Chondrocyte (in vitro differentiated cells): Measurements from ENCODE around the gene CHM. TPM values are rescaled to one million over a fixed set of nuclear protein-coding genes. Genes with fewer than 3 reads are reported as not detected.
"Not testable (repeated sequence)": the region's sequence is repeated elsewhere in the genome, so short reads cannot be mapped to it uniquely, and the experiment has no call there.

Source experiments
- DNase-seq: peaks from one replicate; pipeline ENCODE4 v3.0.0; 2021; ENCODE audit warnings: mixed read lengths, low spot score
- H3K27ac Mint-ChIP-seq: one replicate; pipeline ENCODE4 v1.8.0; 2021; ENCODE audit warnings: mild to moderate bottlenecking, moderate library complexity, mixed read lengths; ENCODE audit not compliant: unreplicated experiment
- H3K27me3 Mint-ChIP-seq: 2 replicates; pipeline ENCODE4 v1.8.0; 2021; ENCODE audit warnings: low read depth, mixed read lengths
- H3K36me3 Mint-ChIP-seq: 2 replicates; pipeline ENCODE4 v1.8.0; 2021; ENCODE audit warnings: low read depth, mixed read lengths
- H3K4me1 Mint-ChIP-seq: 2 replicates; pipeline ENCODE4 v1.8.0; 2021; ENCODE audit warnings: low read depth, mild to moderate bottlenecking, mixed read lengths
- H3K4me3 Mint-ChIP-seq: one replicate; pipeline ENCODE4 v1.8.0; 2021; ENCODE audit warnings: mild to moderate bottlenecking, moderate library complexity, mixed read lengths; ENCODE audit not compliant: unreplicated experiment
- H3K9me3 Mint-ChIP-seq: 2 replicates; pipeline ENCODE4 v1.8.0; 2021; ENCODE audit warnings: low read depth, mixed read lengths
- total RNA-seq: library from RNA; stranded (reverse); gene quantifications from 3 replicates; pipeline ENCODE4 v1.2.1, GENCODE V29; 2021
- TF ChIP-seq, protein P1 (sequence below): fragments of 200-600 bp; sonication (generic); IDR thresholded peaks from 2 replicates; pipeline ENCODE4 v1.5.0; 2021; ENCODE audit warnings: antibody characterized with exemption, mild to moderate bottlenecking, moderate library complexity

The CHM gene
- total RNA-seq, 1 donor from 2014 or later = 55.1 TPM

DNA sequence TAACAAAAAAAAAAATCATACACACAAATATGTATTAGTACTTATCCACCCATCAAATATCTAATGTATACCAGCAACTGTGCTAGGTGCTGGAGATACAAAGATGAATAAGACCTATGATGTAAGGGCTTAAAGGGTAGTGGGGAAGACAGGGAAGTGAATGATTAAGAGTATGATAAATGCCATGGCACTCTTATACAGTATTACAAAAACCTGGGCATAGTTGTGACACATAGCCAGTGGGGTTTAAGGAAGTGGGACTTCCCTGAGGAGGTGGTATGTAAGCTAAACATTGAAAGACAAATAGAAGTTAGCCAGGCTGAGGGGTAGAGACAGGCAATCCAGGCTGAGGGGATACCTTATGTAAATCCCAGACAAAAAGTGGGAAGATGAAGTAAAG lies 23.5 kb downstream of the CHM start:
- peaks cover 7% of the 10 kb centered on the region for H3K36me3 Mint-ChIP-seq
- peaks cover 15% of the 10 kb centered on the region for H3K4me1 Mint-ChIP-seq
- no peak overlapping the region for H3K4me3 Mint-ChIP-seq
- H3K9me3 Mint-ChIP-seq = no peaks in the 10 kb centered on the region
- TF ChIP-seq, protein P1, sequence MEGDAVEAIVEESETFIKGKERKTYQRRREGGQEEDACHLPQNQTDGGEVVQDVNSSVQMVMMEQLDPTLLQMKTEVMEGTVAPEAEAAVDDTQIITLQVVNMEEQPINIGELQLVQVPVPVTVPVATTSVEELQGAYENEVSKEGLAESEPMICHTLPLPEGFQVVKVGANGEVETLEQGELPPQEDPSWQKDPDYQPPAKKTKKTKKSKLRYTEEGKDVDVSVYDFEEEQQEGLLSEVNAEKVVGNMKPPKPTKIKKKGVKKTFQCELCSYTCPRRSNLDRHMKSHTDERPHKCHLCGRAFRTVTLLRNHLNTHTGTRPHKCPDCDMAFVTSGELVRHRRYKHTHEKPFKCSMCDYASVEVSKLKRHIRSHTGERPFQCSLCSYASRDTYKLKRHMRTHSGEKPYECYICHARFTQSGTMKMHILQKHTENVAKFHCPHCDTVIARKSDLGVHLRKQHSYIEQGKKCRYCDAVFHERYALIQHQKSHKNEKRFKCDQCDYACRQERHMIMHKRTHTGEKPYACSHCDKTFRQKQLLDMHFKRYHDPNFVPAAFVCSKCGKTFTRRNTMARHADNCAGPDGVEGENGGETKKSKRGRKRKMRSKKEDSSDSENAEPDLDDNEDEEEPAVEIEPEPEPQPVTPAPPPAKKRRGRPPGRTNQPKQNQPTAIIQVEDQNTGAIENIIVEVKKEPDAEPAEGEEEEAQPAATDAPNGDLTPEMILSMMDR = no peak
- H3K27me3 Mint-ChIP-seq = no peaks in the 10 kb centered on the region
- H3K27ac Mint-ChIP-seq = no peak overlapping the region
- DNase-seq = no peak

DNA sequence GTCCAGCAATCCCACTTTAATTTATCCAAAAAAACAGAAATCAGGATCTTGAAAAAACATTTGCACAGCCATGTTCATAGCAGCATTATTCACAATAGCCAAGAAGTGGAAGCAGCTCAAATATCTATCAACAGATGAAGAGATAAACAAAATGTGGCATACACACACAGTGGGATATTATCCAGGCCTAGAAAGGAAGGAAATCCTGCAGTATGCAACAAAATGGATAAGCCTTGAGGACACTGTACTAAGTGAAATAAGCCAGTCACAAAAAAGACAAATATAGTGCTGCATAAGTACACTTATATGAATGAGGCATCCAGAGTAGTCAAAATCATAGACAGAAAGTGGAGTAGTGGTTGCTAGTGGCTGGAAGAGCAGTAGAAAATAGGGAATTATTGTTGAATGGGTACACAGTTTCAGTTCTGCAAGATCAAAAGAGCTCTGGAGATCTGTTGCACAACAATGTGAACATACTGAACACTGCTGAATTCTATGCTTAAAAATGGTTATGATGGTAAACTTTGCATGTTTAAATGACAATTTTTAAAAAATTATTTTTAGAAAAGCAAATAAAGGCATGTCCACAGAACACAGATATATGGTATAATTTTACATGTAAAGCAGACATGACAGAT lies 25.6 kb downstream of the CHM start:
- TF ChIP-seq, protein P1 = no peak
- H3K27me3 Mint-ChIP-seq = no peaks in the 10 kb centered on the region
- no peaks in the 10 kb centered on the region for H3K9me3 Mint-ChIP-seq
- peaks cover 6% of the 10 kb centered on the region for H3K4me1 Mint-ChIP-seq
- H3K36me3 Mint-ChIP-seq = peaks cover 11% of the 10 kb centered on the region
- DNase-seq = no peak
- H3K4me3 Mint-ChIP-seq = no peak overlapping the region
- no peak overlapping the region for H3K27ac Mint-ChIP-seq

DNA sequence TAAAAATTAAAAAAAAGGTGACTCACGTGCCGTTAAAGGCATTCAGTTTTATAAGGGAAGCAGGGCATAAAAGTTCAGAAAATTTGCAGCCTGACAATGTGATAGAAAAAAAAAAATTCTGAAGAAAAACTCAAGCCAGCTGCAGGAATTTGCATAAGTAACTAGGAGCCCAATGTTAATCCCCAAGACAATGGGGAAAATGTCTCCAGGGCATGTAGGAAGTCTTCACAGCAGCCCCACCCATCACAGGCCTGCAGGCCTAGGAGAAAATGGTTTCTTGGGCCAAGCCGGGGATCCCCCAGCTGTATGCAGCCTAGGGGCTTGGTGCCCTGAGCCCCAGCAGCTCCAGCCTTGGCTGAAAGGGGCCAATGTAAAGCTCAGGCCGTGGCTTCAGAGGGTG lies 31.2 kb downstream of the CHM start:
- H3K27ac Mint-ChIP-seq = no peak overlapping the region
- H3K9me3 Mint-ChIP-seq = no peaks in the 10 kb centered on the region
- H3K27me3 Mint-ChIP-seq = no peaks in the 10 kb centered on the region
- H3K4me3 Mint-ChIP-seq = no peak overlapping the region
- TF ChIP-seq, protein P1 = no peak
- no peak for DNase-seq
- H3K36me3 Mint-ChIP-seq = peaks cover 11% of the 10 kb centered on the region
- peaks cover 31% of the 10 kb centered on the region for H3K4me1 Mint-ChIP-seq

DNA sequence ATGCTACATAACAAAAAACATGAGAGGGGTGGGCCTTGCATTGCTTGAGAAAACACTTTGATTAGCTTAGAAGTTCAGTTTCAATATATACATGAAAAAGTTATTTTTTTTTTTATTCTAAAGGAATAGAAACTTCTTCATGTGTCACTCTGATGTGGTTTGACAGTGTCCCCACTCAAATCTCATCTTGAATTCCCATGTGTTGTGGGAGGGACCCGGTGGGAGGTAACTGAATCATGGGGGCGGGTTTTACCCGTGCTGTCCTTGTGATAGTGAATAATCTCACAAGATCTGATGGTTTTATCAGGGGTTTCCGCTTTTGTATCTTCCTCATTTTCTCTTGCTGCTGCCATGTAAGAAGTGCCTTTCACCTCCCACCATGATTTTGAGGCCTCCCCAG lies 32.4 kb downstream of the CHM start:
- Mint-ChIP-seq H3K27ac (peak overlapping the region; percentile 30), H3K36me3 (peaks cover 11% of the 10 kb centered on the region), H3K4me1 (peaks cover 31% of the 10 kb centered on the region)
- not testable (repeated sequence) for H3K9me3 Mint-ChIP-seq, H3K27me3 Mint-ChIP-seq, H3K4me3 Mint-ChIP-seq, DNase-seq

DNA sequence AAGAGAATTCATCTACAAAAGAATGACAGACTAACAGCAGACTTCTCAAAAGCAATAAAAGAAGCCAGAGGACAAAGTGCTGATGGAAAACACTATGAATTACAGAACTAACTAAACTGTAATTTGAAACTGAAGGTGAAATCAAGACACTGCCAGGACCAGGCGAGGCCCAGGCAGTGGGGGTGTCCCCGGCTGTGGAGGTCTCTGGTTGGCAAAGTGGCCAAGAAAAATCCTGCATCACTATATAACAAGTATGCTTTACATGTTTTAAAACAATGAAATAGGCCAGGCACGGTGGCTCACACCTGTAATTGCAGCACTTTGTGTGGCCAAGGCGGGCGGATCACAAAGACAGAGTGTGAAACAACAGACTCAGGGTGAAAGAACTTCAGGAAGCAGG lies 32.9 kb downstream of the CHM start:
- peaks cover 31% of the 10 kb centered on the region for H3K4me1 Mint-ChIP-seq

More for the DNA sequence above, 32.9 kb downstream of the CHM start:
- Mint-ChIP-seq H3K4me3 (no peak overlapping the region), H3K9me3 (peaks cover 2% of the 10 kb centered on the region), H3K36me3 (peaks cover 11% of the 10 kb centered on the region), H3K27ac (peak overlapping the region; percentile 46), H3K27me3 (no peaks in the 10 kb centered on the region)
- TF ChIP-seq, protein P1 = no peak
- no peak for DNase-seq
